Activated T-cell treated with anti-CD3 and anti-CD28 coated beads, Interleukin-2, amount 50 U/mL, for 72 hours (primary cell): Measurements from ENCODE around the gene KRT8. TPM values are rescaled to one million over a fixed set of nuclear protein-coding genes. Genes with fewer than 3 reads are reported as not detected.

ENCODE experiments used
- ATAC-seq, 2 donors: fragments of 150-1000 bp; cut with Tn5 transposase; replicated peaks in 1 of 2; 2 replicates each; pipeline ENCODE4 v1.10.0; 2021; ENCODE audit warnings: moderate library complexity in 2 of 2, mild to moderate bottlenecking in 1 of 2
- DNase-seq, 2 donors: peaks; one replicate each; pipeline ENCODE4 v3.0.0; 2021 to 2022; ENCODE audit warnings: mixed read lengths in 1 of 2
- H3K27ac Mint-ChIP-seq: one replicate; pipeline ENCODE4 v1.8.0; 2022; ENCODE audit warnings: mild to moderate bottlenecking, moderate library complexity, mixed read lengths
- H3K27me3 Mint-ChIP-seq: one replicate; pipeline ENCODE4 v1.8.0; 2022; ENCODE audit warnings: low read depth, mixed read lengths
- H3K36me3 Mint-ChIP-seq, 2 donors: one replicate each; pipeline ENCODE4 v1.8.0; 2022; ENCODE audit warnings: mixed read lengths in 2 of 2, mild to moderate bottlenecking in 1 of 2; ENCODE audit not compliant: insufficient read depth in 2 of 2
- H3K4me1 Mint-ChIP-seq: one replicate; pipeline ENCODE4 v1.8.0; 2022; ENCODE audit warnings: low read depth, mixed read lengths
- H3K4me3 Mint-ChIP-seq, 2 donors: one replicate each; pipeline ENCODE4 v1.8.0; 2022; ENCODE audit warnings: mild to moderate bottlenecking in 2 of 2, mixed read lengths in 2 of 2, moderate library complexity in 2 of 2
- H3K9me3 Mint-ChIP-seq, 2 donors: one replicate each; pipeline ENCODE4 v1.8.0; 2022; ENCODE audit warnings: mixed read lengths in 2 of 2
- total RNA-seq, 2 donors: library from RNA; stranded (reverse); gene quantifications; one replicate each; pipeline ENCODE4 v1.2.3, GENCODE V29; 2022

Gene KRT8
- total RNA-seq, 2 donors from 2014 or later: 0.65 TPM

GRCh38 chr12:52903285-52903854, 1.5 kb downstream of the KRT8 start:
- Mint-ChIP-seq H3K27ac (no peak overlapping the region), H3K36me3 (no peaks in the 10 kb centered on the region), H3K4me3 (peak overlapping the region; percentile 40 to 70), H3K9me3 (no peaks in the 10 kb centered on the region), H3K4me1 (peaks cover 7% of the 10 kb centered on the region), H3K27me3 (no peaks in the 10 kb centered on the region)
- DNase-seq (peak; percentile 62 to 74), ATAC-seq (peak; percentile 85 to 91)

- DNase-seq (no peak), ATAC-seq (no peak)
- Mint-ChIP-seq H3K4me3 (no peak overlapping the region), H3K27me3 (no peaks in the 10 kb centered on the region), H3K36me3 (no peaks in the 10 kb centered on the region), H3K9me3 (no peaks in the 10 kb centered on the region), H3K4me1 (peaks cover 7% of the 10 kb centered on the region), H3K27ac (no peak overlapping the region)
Observed at GRCh38 chr12:52901715-52902541, 2.9 kb downstream of the KRT8 start.

GRCh38 chr12:52900896-52901714, 3.8 kb downstream of the KRT8 start:
- no peak overlapping the region for H3K27ac Mint-ChIP-seq
- no peaks in the 10 kb centered on the region for H3K9me3 Mint-ChIP-seq
- no peaks in the 10 kb centered on the region for H3K27me3 Mint-ChIP-seq
- peaks cover 7% of the 10 kb centered on the region for H3K4me1 Mint-ChIP-seq
- no peak for DNase-seq
- no peak overlapping the region for H3K4me3 Mint-ChIP-seq
- no peak for ATAC-seq
- no peaks in the 10 kb centered on the region for H3K36me3 Mint-ChIP-seq

GRCh38 chr12:52900166-52900895, 4.5 kb downstream of the KRT8 start:
- H3K27me3 Mint-ChIP-seq: no peaks in the 10 kb centered on the region
- H3K4me3 Mint-ChIP-seq: no peak overlapping the region
- ATAC-seq: no peak
- no peak for DNase-seq
- H3K9me3 Mint-ChIP-seq: no peaks in the 10 kb centered on the region
- H3K36me3 Mint-ChIP-seq: no peaks in the 10 kb centered on the region
- no peak overlapping the region for H3K27ac Mint-ChIP-seq
- H3K4me1 Mint-ChIP-seq: peaks cover 7% of the 10 kb centered on the region

- Mint-ChIP-seq H3K4me1 (peaks cover 7% of the 10 kb centered on the region), H3K27ac (no peak overlapping the region), H3K9me3 (no peaks in the 10 kb centered on the region), H3K27me3 (no peaks in the 10 kb centered on the region), H3K36me3 (no peaks in the 10 kb centered on the region), H3K4me3 (no peak overlapping the region)
- ATAC-seq (no peak), DNase-seq (no peak)
Observed at GRCh38 chr12:52899338-52900035, 5.4 kb downstream of the KRT8 start.

GRCh38 chr12:52896190-52897100, 8.4 kb downstream of the KRT8 start:
- H3K9me3 Mint-ChIP-seq: no peaks in the 10 kb centered on the region
- ATAC-seq: no peak
- H3K4me3 Mint-ChIP-seq: no peak overlapping the region
- no peak for DNase-seq
- no peaks in the 10 kb centered on the region for H3K36me3 Mint-ChIP-seq
- H3K4me1 Mint-ChIP-seq: no peaks in the 10 kb centered on the region
- no peaks in the 10 kb centered on the region for H3K27me3 Mint-ChIP-seq
- H3K27ac Mint-ChIP-seq: no peak overlapping the region

- ATAC-seq: no peak
- Mint-ChIP-seq H3K9me3 (no peaks in the 10 kb centered on the region), H3K27me3 (no peaks in the 10 kb centered on the region), H3K4me1 (no peaks in the 10 kb centered on the region), H3K4me3 (no peak overlapping the region), H3K27ac (no peak overlapping the region), H3K36me3 (no peaks in the 10 kb centered on the region)
- no peak for DNase-seq
Observed at GRCh38 chr12:52895726-52896189, 9.1 kb downstream of the KRT8 start.

GRCh38 chr12:52892974-52893373, 11.9 kb downstream of the KRT8 start:
- H3K4me3 Mint-ChIP-seq: no peak overlapping the region
- DNase-seq (no peak), ATAC-seq (no peak)
- H3K9me3 Mint-ChIP-seq: no peaks in the 10 kb centered on the region
- no peaks in the 10 kb centered on the region for H3K27me3 Mint-ChIP-seq
- no peaks in the 10 kb centered on the region for H3K36me3 Mint-ChIP-seq
- no peak overlapping the region for H3K27ac Mint-ChIP-seq
- H3K4me1 Mint-ChIP-seq: no peaks in the 10 kb centered on the region

GRCh38 chr12:52892207-52892852, 12.5 kb downstream of the KRT8 start:
- DNase-seq: no peak
- H3K27me3 Mint-ChIP-seq: no peaks in the 10 kb centered on the region
- no peaks in the 10 kb centered on the region for H3K4me1 Mint-ChIP-seq
- H3K27ac Mint-ChIP-seq: no peak overlapping the region
- no peak overlapping the region for H3K4me3 Mint-ChIP-seq
- no peak for ATAC-seq
- no peaks in the 10 kb centered on the region for H3K36me3 Mint-ChIP-seq
- no peaks in the 10 kb centered on the region for H3K9me3 Mint-ChIP-seq

- Mint-ChIP-seq H3K27me3 (no peaks in the 10 kb centered on the region), H3K4me1 (no peaks in the 10 kb centered on the region), H3K4me3 (no peak overlapping the region), H3K9me3 (no peaks in the 10 kb centered on the region), H3K36me3 (no peaks in the 10 kb centered on the region), H3K27ac (no peak overlapping the region)
- ATAC-seq (no peak), DNase-seq (no peak)
Observed at GRCh38 chr12:52891044-52891443, 13.8 kb downstream of the KRT8 start.

- no peak for DNase-seq
- H3K27me3 Mint-ChIP-seq: no peaks in the 10 kb centered on the region
- H3K9me3 Mint-ChIP-seq: no peaks in the 10 kb centered on the region
- no peak overlapping the region for H3K4me3 Mint-ChIP-seq
- no peaks in the 10 kb centered on the region for H3K36me3 Mint-ChIP-seq
- H3K4me1 Mint-ChIP-seq: no peaks in the 10 kb centered on the region
- H3K27ac Mint-ChIP-seq: no peak overlapping the region
- no peak for ATAC-seq
Observed at GRCh38 chr12:52890417-52890816, 14.5 kb downstream of the KRT8 start.
